GM21381 (cell line): ENCODE results near the gene TFDP2.
"Not testable (repeated sequence)": the region's sequence is repeated elsewhere in the genome, so short reads cannot be mapped to it uniquely, and the experiment has no call there.

Experiments
- ATAC-seq: cut with Tn5 transposase; IDR thresholded peaks from one replicate; pipeline ENCODE4 v1.9.1; 2021; ENCODE audit warnings: mild to moderate bottlenecking, moderate library complexity; ENCODE audit not compliant: unreplicated experiment

Gene TFDP2

DNA sequence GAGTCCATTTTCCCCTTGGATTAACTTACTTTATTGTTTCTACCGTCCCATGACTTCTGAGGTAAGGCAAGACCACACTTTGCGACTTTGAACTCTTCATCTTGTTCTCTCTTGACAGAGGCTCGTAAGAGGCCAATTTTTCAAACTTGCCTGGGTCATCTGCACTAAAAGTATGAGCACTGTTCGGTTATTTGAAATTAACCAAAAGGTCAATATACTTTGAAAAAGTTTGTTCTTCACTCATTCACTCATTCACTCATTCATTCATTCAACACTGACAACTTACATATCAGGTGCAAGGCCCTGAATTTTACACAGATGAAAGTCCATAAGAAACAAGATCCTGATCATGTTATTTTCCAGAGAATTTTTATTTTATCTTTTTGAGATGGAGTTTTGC, 215.0 kb downstream of the TFDP2 start:
- ATAC-seq = no peak

DNA sequence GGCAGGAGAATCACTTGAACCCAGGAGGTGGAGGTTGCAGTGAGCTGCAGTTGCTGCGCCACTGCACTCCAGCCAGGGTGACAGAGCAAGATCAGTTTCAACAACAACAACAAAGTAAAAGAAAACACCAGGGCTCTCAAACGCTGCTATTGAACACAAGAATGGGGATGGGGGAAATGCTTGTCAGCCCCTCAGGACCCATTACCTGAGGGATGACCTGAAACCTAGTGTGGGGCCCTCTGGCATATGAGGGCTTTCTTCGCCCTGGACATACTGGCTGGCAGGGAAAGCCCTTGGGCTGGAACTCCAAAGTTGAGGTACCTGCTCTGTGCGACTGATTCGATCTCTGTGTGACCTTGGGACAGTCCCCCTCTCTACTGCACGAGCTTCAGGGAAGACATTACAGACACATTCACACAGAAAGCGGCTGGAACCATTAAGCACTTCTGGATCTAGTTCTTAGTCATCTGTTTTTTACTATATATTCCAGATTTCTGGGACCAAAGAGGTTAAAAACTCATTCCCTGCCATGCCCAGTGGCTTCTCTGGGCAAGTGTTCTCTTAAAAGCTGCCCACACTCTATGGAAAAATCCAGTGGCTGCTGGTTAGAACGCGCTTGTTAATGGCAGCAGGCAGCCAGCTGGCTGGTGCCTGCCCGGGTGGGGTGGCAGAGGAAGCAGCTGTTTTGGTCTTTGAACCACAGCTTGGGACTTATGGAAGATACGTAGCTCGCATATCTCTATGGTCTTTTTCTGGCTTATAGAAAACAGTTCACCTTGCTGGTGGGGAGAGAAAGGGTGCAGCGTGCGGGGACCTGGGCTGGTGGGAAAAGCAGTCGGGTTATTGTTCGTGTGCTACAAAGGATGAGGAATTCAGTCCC, 215.7 kb downstream of the TFDP2 start:
- no peak for ATAC-seq

DNA sequence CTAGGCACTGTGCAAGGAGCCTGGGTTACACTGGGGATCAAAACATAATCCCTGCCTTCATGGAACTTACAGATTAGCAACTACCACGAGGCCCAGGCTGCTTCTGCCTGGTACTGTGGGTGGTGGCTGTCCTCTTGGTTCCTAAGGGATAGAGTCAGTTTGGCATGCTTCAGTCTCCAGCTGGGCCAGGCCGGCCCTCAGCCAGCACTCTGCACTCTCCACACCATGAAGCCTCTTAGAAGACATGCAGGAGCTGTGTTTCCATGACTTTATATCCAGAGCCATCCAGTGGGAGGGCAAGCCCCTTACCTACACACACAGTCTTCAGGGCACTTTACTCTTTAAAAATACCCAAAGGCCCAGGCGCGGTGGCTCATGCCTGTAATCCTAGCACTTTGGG, 218.5 kb downstream of the TFDP2 start:
- no peak for ATAC-seq

DNA sequence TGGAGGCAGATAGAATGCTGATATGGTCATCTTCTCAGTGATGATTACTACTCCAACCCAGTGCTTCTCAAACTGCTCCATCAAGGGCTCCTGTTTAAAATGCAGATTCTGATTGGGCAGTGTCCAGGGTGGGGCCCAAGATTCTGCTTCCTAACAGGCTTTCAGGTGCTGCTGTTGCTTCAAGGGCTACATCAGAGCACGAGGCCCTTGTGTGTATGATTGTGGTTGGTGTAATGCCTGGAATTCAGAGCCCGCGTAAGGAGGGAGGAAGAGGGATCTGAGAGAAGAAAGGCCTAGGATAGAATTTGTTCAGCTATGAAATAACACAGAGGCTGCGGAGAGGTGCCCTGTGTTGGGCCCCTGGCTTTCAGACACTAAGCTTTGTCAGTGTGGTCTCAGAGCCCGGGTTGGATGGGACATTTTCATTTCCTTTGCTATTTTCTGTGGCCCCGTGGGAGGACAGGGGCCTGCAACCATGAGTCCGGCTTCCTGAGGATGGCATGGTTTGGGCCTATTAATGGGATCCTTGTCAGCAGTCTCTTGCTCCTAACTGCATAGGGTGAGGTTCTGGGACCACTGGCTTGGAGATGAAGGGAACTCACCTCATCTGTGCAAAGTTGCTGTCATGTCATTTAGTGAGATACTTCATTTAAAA, 219.9 kb downstream of the TFDP2 start:
- ATAC-seq = no peak

DNA sequence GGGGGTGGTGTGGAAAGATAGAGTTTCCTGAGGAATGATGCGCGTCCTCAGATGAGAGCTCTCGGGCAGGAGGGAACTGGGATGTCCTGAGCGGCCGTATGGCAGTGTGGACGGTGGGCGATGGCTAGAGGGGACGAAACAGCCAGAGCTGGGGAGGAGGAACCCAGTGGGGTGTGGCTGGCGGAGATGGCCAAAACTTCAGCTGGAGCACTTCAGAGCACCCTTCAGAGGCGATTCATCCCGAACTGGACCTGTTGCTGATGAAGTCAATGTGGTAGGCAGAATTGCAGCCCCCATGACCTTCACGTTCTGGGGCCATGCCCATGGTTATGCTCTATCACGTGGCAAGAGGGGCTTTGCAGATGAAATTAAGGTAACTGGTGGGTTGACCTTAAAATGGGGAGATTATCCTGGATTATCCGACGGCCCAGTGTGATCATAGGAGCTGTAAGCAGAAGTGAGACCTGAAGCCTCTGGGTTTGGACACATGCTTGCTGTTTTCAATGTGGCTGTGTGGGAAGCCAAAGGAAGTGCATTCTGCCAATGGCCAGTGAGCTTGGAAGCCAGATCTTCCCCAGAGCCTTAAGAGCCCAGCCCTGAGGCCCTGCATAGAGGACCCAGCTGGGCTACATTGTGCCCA, 220.6 kb downstream of the TFDP2 start:
- ATAC-seq = no peak

DNA sequence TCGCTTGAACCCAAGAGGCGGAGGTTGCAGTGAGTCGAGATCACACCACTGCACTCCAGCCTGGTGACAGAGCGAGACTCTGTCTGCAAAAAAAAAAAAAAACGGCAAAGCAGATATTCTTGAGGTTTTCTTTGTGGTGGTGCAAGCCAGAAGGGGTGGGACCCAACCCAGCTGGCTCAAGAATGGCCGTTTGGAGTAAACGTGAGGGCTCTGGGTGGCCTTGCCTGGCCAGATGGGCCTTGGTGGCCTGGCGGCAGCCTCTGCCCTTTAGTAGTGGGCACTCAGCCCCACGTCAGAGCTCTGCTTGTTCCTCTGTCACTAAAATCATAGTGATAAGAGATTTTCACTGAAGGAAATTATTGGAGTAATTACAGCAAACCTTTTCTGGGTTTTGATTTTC, 222.4 kb downstream of the TFDP2 start:
- ATAC-seq = no peak

DNA sequence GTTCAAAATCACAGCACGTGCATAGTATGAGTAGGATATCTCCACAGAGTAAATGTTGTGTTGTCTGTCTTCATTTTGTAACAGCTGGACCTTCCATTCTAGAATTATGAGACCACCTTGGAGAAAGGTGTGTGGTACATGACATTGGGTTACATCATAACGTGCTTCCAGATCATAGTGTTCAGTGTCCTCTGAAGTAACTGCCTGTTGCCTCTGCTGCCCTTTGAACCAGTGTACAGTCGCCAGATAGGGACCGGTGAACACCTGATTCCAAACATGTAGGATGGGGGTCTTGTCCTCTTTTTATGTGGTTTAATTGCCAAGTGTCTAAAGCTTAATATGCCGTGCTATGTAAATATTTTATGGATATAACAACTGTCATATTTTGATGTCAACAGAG, 223.7 kb downstream of the TFDP2 start:
- ATAC-seq = not testable (repeated sequence)

DNA sequence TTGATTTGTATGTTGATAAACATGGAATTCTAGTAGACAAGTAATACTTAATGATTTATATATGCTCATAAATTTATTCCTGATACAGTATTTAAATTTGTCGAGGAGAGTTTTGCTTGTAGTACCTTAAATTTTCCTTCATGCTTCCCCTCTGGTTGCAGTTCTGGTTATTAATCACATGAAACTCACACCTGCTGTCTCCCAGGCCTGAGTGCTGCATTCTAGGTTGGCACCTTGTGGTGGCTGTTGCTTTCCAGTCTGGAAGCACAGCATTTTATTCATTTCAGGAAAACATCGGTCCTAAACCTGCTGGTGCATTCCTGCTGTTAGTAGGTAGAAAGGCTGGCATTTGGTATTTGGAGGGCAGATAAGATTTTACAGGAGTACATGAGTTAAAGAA, 228.0 kb downstream of the TFDP2 start:
- ATAC-seq = no peak

DNA sequence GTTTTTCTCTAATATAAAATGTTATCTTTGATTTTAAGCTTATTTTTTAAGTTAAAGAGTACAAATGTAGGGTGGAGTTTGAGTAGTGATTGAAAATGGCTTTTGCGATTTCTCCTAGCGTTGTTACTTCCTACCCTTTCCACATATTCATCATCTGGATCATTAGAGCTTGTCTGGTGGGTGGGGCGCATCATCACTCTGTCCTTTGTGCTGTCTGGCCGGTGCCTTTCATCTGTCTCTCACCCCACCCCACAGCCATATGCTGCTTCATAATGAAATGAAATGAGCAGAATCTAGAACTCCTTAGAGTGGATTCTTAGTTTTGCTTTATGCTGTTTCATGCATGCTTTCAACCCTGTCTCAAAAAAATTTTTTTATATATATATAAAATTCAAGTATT, 228.6 kb downstream of the TFDP2 start:
- ATAC-seq = no peak

DNA sequence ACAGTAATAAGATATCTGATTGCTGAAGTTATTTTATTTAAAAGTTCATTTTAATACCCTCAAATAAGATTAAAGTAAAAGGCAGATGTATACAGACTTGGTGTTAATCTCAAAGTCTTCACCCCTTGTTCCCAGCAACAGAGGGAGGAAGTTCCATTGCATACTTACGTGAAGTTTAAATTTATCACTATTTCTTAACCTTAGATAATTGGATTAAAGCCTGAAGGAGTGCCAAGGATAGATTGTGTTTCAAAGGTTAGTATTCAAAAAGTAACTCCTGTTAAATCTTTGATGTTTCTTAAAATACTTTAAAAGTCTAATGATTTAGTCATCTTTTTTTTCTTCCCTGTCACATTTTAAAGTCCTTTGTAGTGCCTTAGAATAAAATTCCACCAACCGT, 233.6 kb downstream of the TFDP2 start:
- ATAC-seq = no peak

DNA sequence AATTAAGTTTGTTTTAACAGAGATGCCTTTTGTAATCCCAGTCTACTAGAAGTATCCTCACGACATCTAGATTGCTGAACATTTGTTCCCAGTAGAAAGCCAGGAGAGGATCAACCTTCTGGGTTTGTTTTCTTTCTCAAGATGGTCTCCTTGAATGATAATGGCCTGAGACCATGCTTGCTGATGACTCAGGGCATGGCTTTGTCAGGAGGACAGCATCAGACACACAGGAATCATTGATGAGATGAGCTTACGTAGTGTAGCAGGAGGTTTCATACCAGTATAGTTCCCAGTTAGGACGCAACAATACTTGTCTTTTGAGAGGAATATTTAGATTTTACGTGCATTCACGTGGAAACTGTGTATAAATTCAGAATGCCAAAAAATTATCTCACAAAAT, 234.3 kb downstream of the TFDP2 start:
- ATAC-seq = no peak

DNA sequence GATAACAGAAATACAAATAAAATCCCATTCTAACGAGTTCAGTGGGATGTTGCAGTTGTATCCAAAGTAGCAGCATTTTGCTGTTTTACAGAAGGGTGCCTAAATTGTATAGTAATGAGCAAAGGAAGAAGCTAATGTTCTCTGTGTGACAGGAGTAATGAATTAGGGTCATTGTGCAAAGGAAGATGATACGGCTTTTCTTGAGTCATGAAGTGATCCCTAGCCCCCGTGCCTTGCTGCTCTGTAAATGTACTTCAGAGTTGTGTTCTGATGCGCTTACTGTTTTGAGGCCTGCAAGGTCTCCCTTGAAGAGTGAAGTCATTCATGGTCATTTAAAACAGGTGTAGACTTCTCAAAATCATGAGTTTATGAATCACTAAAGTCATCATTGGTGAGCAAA, 235.0 kb downstream of the TFDP2 start:
- ATAC-seq = no peak

DNA sequence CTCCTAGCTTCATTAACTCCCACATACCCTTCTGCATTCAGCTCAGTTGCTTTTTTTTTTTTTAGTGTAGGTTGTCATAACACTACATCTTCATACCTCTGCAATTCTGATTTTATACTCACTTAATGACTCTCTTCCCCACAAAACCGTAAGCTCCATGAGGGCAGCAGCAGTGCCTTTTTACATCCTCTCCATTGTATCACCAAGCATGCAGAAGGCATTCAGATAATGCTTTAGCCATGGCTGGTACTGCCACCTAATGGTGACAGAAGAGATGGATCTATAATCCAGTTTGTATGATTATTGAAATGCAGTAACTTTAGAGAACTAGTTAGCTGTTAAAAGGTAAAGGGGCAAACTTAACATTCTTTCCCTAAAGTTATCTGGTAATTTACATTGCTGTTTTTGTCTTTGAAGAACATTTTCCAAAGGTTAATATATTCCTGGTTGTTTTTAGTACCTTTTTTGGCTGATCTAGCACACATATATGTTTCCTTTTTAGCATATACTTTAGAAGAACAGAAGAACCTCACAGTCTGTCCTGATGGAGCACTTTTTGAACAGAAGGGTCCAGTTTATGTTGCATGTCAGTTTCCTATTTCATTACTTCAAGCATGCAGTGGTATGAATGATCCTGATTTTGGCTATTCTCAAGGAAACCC, 236.1 kb downstream of the TFDP2 start:
- ATAC-seq = no peak

DNA sequence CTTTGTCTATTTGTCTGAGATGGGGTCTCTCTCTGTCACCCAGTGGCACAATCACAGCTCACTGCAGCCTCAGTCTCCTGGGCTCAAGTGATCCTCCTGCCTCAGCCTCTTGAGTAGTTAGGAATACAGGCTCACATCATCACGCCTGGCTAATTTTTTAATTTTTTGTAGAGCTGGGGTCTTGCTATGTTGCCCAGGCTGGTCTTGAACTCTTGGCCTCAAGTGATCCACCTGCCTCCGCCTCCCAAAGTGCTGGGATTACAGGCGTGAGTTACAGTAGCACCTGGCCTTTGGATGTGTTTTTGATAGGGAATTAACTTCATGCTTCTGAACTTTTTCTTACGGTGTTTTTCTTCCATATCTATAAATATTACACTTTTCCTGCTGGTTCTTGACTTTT, 239.4 kb downstream of the TFDP2 start:
- ATAC-seq = not testable (repeated sequence)

DNA sequence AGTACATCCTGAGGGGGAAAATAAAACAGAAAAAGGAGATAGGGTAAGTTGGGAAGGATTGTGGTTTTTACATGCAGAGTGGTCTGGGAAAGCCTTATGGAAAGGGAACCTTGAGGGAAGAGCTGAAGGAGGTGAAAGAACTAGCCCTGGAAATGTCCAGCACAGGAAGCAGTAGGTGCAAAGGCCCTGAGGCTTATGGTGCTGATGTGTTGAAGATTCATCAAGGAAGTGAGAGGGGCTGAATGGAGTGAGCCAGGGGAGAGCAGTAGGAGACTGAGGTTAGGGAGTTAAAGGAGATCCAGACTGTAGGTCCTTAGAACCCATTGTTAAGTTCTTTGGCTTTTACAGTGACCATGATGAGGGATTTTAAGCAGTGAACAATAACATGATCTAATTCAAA, 239.9 kb downstream of the TFDP2 start:
- no peak for ATAC-seq

DNA sequence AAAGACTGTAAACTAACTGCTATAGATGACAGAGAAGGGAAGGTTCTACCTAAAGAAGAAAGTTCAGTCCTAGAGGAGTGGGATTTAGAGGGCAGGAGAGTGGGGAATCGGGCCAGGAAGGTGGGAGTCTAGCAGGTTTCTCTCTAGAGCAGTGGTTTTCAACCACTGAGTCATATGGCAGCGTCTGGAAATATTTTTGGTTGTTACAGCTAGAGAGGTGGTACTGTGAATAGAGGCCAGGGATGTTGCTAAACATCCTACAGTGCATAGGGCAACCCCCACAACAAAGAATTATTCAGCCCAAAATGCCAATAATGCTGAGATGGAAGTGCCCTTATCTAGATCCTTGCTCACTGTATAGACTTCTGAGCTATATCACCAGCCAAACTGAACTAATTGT, 244.2 kb downstream of the TFDP2 start:
- no peak for ATAC-seq

DNA sequence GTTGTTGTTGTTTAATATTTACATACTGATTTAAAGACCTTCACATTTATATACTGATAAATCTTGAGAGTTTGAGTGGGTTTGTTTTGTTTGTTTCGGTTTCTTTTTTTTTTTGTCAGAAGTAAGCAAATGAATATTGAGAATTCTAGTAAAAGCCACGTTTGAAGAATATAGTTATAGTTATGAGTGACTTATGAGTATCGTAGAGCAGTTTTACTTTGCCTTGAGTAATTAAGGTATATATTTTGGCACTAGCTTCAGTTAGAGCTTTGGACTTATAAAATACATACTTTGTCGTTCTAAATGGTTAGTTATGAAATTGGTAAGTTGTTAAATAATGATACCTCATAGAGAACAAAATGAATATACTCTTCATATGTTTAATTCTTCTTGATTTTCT, 245.1 kb downstream of the TFDP2 start:
- no peak for ATAC-seq

DNA sequence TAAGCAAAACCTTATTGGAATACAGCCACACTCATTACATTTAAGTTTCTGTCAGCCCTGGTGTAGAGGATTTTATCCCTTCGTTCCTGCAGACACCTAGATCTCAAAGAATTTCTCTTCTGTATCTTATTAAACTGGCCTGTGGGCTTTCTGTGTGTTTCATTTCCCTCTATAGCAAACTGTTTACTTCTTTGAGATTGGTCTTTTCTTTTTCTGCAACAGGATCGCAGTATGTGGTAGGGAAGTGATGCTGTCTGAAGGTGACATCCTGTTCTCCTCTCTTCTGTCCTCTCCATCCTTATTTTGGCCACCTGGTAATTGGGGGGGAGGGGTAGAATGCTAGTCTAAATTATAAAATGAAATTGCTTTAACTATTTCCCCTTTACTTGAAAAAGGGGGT, 247.4 kb downstream of the TFDP2 start:
- no peak for ATAC-seq

DNA sequence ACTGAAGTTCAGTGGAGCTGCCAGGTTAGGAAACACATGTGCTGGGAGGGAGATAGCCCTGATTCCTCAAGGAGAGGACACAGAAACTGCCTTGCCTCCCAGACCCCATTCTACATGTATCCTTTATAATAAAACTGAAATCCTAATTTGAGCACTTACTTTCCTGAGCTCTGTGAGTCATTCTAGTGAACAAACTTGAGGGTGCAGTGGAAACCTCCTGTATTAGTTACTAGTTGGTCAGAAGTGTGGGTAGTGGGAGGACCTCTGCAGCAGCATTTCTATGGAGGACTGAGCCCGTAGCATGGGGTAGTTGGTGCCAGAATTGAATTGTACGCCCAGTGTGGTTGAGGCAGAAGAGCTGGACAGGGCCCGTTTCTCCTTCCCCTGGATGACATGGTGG, 249.0 kb downstream of the TFDP2 start:
- ATAC-seq = no peak

DNA sequence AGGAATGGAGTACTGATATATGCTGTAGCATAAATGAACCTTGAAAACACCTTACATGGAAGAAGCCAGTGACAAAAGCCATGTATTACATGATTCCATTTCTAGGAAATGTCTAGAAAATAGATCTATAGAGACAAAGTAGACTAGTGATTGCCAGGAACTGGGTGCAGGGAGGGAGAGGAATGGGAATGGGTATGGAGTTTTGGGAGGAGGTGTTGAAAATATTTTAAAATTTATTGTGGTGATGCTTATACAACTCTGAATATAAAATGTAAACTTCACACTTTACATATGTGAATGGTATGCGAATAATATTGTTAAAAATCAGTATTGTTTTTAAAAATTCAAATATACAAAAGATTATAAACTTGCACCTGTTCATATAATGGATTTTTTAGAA, 250.4 kb downstream of the TFDP2 start:
- no peak for ATAC-seq

DNA sequence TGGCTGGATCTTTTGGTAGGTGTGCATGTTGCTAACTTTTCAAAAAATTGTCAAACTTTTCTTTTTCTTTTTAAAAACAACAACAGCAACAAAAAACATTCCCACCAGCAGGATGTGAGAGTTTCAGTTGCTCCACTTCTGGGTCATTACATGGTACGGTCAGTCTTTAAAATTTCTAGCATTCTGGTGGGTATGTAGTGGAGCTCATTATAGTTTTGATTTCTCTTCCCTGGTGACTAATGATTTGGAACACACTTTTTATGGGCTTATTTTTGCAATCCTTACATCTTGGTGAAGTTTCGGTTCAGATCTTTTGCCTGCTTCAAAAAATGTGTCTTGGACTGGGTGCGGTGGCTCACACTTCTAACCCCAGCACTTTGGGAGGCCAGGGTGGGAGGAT, 253.6 kb downstream of the TFDP2 start:
- ATAC-seq = no peak
